Activated T-cell treated with anti-CD3 and anti-CD28 coated beads for 4 hours (primary cell): ENCODE data around the gene HOATZ.

Source experiments
- DNase-seq: peaks from one replicate; pipeline ENCODE4 v3.0.0-alpha.2; 2020

The HOATZ gene

GRCh38 chr11:111523343-111523742 is 8.8 kb downstream of the HOATZ start:
- no peak for DNase-seq

GRCh38 chr11:111524056-111524455 is 9.5 kb downstream of the HOATZ start:
- DNase-seq: no peak

- no peak for DNase-seq
Observed at GRCh38 chr11:111525456-111525855, 10.9 kb downstream of the HOATZ start.

- DNase-seq: no peak
Observed at GRCh38 chr11:111526501-111526900, 11.9 kb downstream of the HOATZ start.

GRCh38 chr11:111527279-111527678 is 12.7 kb downstream of the HOATZ start:
- no peak for DNase-seq

GRCh38 chr11:111528557-111528956 is 14.0 kb downstream of the HOATZ start:
- DNase-seq: no peak

GRCh38 chr11:111530091-111530490 is 15.5 kb downstream of the HOATZ start:
- no peak for DNase-seq

GRCh38 chr11:111531136-111531535 is 16.6 kb downstream of the HOATZ start:
- DNase-seq: no peak

- DNase-seq: no peak
Observed at GRCh38 chr11:111531687-111532364, 17.2 kb downstream of the HOATZ start.

GRCh38 chr11:111532365-111532709 is 17.8 kb downstream of the HOATZ start:
- DNase-seq: no peak

GRCh38 chr11:111535281-111535680 is 20.7 kb downstream of the HOATZ start:
- no peak for DNase-seq

- DNase-seq: no peak
Observed at GRCh38 chr11:111537336-111537860, 22.8 kb downstream of the HOATZ start.

- DNase-seq: no peak
Observed at GRCh38 chr11:111538407-111539114, 24.0 kb downstream of the HOATZ start.

GRCh38 chr11:111539426-111540113 is 25.0 kb downstream of the HOATZ start:
- no peak for DNase-seq

GRCh38 chr11:111540114-111540936 is 25.7 kb downstream of the HOATZ start, which contains the start of gene LAYN:
Gene LAYN, plus strand, starts transcription at chr11:111540720. Its CDS starts 124 bp downstream, at chr11:111540844.
- DNase-seq: no peak

GRCh38 chr11:111540937-111541253 is 26.3 kb downstream of the HOATZ start:
- no peak for DNase-seq

GRCh38 chr11:111541254-111542061 is 26.9 kb downstream of the HOATZ start:
- no peak for DNase-seq

GRCh38 chr11:111542606-111543275 is 28.2 kb downstream of the HOATZ start:
- DNase-seq: no peak

GRCh38 chr11:111548525-111548924 is 33.9 kb downstream of the HOATZ start:
- DNase-seq: no peak

GRCh38 chr11:111549196-111549868 is 34.8 kb downstream of the HOATZ start:
- no peak for DNase-seq

GRCh38 chr11:111549869-111550203 is 35.3 kb downstream of the HOATZ start:
- no peak for DNase-seq
